HG03280 (cell line): Measurements from ENCODE around the gene CTNNBL1.

Experiments
- ATAC-seq: cut with Tn5 transposase; IDR thresholded peaks from one replicate; pipeline ENCODE4 v1.9.1; 2021; ENCODE audit warnings: mild to moderate bottlenecking, moderate library complexity; ENCODE audit not compliant: unreplicated experiment

The CTNNBL1 gene

GRCh38 chr20:37913567-37914366 lies 219.9 kb downstream of the CTNNBL1 start:
- ATAC-seq = no peak

DNA sequence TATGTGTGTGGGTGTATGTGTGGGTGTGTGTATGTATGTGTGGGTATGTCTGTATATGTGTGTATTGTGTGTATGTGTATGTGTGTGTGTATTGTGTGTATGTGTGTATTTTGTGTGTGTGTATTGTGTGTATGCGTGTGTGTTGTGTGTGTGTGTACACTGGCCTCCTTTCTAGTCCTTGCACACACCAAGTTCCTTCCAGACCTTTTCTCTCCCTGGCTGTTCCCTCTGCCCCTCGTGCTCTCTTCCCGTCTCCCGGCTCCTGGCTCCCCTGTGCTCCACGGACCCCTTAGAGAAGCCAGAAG lies 220.5 kb downstream of the CTNNBL1 start:
- no peak for ATAC-seq

DNA sequence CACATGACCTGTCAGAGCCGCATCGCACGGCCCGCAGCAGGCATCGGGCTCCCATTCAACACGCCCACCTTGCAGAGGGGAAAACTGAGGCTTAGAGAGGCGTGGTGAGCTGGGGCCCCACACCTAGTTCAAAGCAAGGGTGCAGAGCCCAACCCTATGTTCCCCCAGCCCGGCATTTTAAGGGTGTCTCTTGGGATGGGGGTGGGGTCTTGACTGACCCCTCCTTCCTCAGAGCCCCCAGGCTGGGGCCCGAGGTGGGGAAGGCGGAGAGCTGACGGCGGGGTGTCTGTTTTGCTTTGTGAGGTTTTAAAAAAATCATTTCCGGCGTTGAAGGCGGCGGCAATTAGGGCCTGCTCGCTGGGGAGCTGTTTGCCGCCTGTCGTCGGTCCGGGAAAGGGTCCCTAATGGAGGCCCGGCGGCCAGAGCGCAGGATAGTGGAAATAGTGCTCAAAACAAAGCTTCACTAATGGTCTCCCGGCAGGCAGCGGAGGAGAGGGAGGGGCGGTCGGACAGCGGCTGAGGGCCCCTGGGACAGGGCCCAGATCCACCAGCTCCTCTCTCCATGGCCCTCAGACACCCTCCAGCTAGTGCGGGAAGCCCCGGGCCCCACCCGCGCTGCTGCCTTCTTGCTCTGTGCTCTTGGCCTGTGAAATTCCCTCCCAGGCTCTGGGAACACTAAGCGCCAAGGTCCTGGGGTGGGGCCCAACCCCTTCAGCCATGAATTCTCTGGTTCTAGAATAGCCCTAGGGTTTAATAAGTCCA lies 221.0 kb downstream of the CTNNBL1 start:
- ATAC-seq = no peak

DNA sequence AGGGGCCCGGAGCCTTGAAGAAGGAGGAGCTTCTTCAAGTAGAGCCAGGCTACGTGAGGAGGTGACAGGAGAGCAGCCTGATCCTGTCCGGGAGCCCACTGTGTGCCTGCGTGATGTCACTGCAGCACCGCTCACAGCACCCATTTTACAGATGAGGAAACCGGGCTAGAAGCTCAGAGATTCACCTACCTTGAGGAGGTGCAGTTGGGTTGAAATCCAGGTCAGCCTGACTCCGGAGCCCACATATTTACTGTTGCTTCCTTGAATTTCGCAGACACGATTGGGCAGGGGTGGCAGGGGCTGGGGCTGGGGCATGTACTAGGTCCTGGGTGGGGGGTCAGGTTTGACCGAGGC lies 221.6 kb downstream of the CTNNBL1 start:
- no peak for ATAC-seq

GRCh38 chr20:37915800-37916570 lies 222.2 kb downstream of the CTNNBL1 start:
- no peak for ATAC-seq

DNA sequence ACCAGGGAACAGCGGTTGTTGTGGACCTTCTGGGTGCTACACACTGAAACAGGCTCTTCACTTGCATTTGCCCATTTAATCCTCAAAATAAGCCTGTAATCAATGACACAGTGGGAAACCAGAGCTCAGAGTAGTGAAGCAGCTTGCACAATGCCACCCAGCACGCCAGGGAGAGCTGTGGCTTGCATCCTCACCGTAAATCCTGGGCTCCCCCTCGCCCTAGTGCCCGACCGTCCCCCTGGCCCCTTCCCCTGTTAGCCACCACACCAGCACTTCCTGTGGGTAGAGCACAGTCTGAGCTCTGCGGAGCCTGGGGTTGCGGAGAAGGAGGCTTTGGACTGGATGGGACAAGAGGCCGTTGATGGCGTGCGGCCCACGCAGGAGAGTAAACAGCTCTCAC lies 223.6 kb downstream of the CTNNBL1 start:
- ATAC-seq = no peak

GRCh38 chr20:37918035-37918434 lies 224.2 kb downstream of the CTNNBL1 start:
- ATAC-seq = no peak

DNA sequence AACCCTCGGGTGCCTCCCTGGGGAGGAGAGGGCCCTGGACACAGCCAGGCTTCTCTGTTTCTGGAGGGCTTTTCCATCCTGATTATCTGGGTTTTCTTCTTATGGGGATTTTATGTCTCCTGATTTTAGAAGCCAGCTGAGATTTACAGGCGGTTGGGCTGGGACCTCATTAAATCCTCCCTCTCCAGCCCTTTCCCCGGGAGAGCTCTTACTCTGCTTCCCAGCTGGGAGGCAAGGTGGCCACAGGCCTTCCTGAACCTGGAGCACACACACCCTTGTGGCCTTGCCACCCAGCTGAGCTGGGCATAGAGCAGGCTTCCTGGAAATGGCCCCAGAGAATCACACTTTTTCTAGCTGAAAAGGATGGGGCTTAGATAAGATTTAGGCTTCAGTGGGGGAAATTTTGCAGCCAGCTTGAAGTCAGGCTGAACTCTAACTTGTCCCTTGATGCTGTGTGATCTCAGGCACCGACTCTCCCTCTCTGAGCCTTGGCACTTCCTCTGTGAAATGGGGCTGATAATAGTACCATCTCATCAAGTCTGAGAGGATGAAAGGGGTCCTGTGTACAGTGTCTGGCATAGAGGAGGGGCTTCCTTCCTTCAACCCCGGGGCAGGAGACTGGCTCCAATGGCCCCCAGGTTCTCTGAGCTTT lies 225.7 kb downstream of the CTNNBL1 start:
- ATAC-seq = no peak

DNA sequence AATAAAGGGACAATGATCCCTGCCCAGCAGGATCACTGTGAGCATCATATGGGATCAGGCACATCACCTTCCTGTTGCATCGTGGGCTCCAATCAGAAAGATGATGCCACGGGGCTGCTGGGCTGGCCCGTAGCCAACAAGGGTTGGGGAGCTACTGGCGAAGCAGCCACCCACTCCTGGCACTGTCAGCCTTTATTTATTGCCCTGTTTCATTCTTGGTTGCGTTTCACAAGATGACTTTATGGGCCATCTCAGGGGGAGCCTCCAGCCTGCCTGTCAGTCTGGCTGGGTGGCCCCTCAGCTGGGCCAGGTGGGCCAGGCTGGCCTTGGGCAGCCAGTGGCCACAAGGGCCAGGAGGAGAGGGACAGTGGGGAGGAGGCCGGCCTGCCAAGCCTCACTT lies 226.4 kb downstream of the CTNNBL1 start:
- ATAC-seq = no peak

DNA sequence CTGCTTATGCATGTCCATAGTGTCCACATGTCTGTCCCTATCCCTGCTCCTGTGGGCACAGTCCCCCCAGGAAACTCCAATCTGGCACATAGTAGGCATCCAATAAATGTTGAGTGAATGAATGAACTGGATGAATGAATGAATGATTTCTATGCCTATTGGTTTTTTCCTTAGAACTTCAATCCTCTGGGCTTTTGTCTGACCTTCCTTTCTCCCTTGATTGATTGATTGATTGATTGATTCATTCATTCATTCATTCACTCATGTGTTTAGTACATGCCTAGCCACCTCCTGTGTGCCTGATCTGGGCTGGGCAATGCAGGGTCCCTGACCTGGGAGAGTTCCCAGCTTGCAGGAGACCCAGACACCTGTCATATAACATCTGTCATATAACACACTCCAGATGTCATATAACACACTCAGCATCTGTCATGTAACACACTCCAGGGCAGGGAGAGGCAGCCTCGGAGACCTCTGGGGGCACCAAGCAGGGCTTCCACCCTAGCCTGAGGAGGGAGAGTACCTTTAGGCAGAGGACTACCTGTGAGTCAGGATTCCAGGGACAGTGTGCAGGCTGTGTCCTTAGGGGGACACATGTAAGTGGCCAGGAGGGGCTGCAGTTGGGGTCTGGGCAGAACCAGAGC lies 227.0 kb downstream of the CTNNBL1 start:
- ATAC-seq = no peak

GRCh38 chr20:37921341-37921929 lies 227.6 kb downstream of the CTNNBL1 start:
- ATAC-seq = peak; percentile 59
